ENCODE measurements around the gene CFAP74.

The CFAP74 gene

GRCh38 chr1:1971017-1971416 lies 32.6 kb downstream of the CFAP74 start:
- Histone ChIP-seq H3K4me1 (ENCODE audit: insufficient read depth, low read length) (no peaks in the 10 kb centered on the region), H3K79me2 (ENCODE audit: insufficient read depth, low read length) (no peaks in the 10 kb centered on the region), H3K4me2 (ENCODE audit: insufficient read depth, low read length) (no peak overlapping the region), H3K9me3 (ENCODE audit: insufficient read depth, low read length, severe bottlenecking) (no peaks in the 10 kb centered on the region), H3K4me3 (ENCODE audit: low read depth in 1 of 2, low read length in 2 of 2) (no peak overlapping the region), H3K9ac (ENCODE audit: low read depth, low read length) (no peak overlapping the region), H2AFZ (ENCODE audit: low read depth, low read length) (no peak overlapping the region), H4K20me1 (ENCODE audit: insufficient read depth, low read length) (no peaks in the 10 kb centered on the region; the same call in 1 of the 2 replicates), H3K27me3 (ENCODE audit: insufficient read depth, low read length, poor library complexity) (no peaks in the 10 kb centered on the region), H3K36me3 (ENCODE audit: insufficient read depth, low read length) (no peaks in the 10 kb centered on the region), H3K27ac (ENCODE audit: low read length) (no peak overlapping the region)
- TF ChIP-seq EZH2 (IDR thresholded peaks at IDR 0.05; ENCODE audit: borderline replicate concordance, low read depth, low read length, severe bottlenecking) (no peak), CTCF (IDR thresholded peaks at IDR 0.05; ENCODE audit: borderline replicate concordance, extremely low read depth, low read length, poor library complexity, severe bottlenecking) (no peak)
- ATAC-seq (ENCODE audit: insufficient read depth, low read depth) (no peak), DNase-seq (no peak)

DNA sequence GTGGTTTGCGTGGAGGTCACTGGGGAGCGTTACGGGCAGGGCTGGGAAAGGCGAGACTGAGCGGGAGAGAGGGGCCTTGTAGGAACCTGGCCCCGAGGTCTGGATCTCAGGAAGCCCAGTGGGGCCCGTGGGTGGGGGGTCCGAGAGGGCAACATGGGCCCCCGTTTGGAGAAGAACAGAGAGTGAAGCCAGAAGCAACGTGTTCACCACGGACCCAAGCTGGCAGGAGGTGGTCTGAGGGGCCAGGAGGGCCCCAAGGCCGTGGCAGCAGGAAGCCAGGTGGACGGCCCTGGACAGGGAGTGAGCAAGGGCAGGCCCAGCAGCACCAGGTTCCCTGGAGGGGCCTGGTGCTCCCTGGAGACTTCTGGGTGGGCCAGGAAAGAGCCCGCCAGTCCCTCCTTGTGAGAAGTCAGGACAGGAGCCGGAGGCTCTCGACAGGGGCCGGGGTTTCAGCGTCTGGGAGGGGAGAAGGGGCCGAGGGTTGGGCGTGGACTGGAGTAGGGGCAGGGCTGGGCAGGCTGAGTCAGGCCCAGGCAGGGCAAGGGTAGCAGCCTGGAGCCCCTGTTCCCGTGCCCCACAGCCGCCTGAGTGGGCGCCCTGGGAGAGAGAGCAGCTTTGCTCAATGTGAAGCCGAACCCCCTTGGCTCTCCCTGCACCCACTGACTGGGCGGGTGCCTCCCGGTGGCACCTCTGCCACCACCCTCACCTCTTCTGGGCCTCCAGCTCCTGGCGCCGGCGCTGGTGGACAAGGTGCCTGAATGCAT lies 33.5 kb downstream of the CFAP74 start:
- Histone ChIP-seq H3K27ac (ENCODE audit: low read length) (no peak overlapping the region), H3K27me3 (ENCODE audit: insufficient read depth, low read length, poor library complexity) (no peaks in the 10 kb centered on the region)

DNA sequence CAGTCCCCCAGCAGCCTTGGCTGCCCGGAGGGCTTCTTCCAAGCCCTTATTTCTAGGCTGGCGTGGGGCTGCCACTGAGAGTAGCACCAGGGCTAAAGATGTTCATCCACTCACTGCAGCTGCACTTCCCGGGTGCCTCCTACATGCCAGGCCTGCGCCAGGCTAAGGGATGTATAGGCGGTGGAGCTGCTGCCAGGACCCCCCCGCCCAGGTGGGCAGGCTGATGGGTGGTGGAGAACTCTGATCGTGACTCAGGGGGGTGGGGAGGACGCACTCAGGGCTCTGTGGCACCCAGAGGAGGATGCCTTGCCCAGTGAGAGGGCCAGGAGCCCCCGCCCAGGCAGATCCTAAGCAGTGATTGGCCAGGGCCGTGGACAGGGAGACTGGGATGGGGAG lies 34.1 kb downstream of the CFAP74 start:
- no peak for ATAC-seq (ENCODE audit: insufficient read depth, low read depth)
- no peaks in the 10 kb centered on the region; the same call in 1 of the 2 replicates for H4K20me1 ChIP-seq (ENCODE audit: insufficient read depth, low read length)
- no peak for DNase-seq
- no peak overlapping the region for H3K4me3 ChIP-seq (ENCODE audit: low read depth in 1 of 2, low read length in 2 of 2)
- H2AFZ ChIP-seq (ENCODE audit: low read depth, low read length): no peak overlapping the region
- H3K27me3 ChIP-seq (ENCODE audit: insufficient read depth, low read length, poor library complexity): no peaks in the 10 kb centered on the region
- no peak for TF ChIP-seq EZH2 (IDR thresholded peaks at IDR 0.05; ENCODE audit: borderline replicate concordance, low read depth, low read length, severe bottlenecking)
- TF ChIP-seq CTCF (IDR thresholded peaks at IDR 0.05; ENCODE audit: borderline replicate concordance, extremely low read depth, low read length, poor library complexity, severe bottlenecking): no peak
- no peaks in the 10 kb centered on the region for H3K36me3 ChIP-seq (ENCODE audit: insufficient read depth, low read length)
- H3K27ac ChIP-seq (ENCODE audit: low read length): no peak overlapping the region
- no peak overlapping the region for H3K4me2 ChIP-seq (ENCODE audit: insufficient read depth, low read length)
- no peaks in the 10 kb centered on the region for H3K4me1 ChIP-seq (ENCODE audit: insufficient read depth, low read length)
- H3K9me3 ChIP-seq (ENCODE audit: insufficient read depth, low read length, severe bottlenecking): no peaks in the 10 kb centered on the region
- no peaks in the 10 kb centered on the region for H3K79me2 ChIP-seq (ENCODE audit: insufficient read depth, low read length)
- no peak overlapping the region for H3K9ac ChIP-seq (ENCODE audit: low read depth, low read length)

More for the DNA sequence above, 33.5 kb downstream of the CFAP74 start:
- Histone ChIP-seq H3K4me2 (ENCODE audit: insufficient read depth, low read length) (no peak overlapping the region), H3K9me3 (ENCODE audit: insufficient read depth, low read length, severe bottlenecking) (no peaks in the 10 kb centered on the region), H3K36me3 (ENCODE audit: insufficient read depth, low read length) (no peaks in the 10 kb centered on the region), H4K20me1 (ENCODE audit: insufficient read depth, low read length) (no peaks in the 10 kb centered on the region; the same call in 1 of the 2 replicates), H2AFZ (ENCODE audit: low read depth, low read length) (no peak overlapping the region), H3K79me2 (ENCODE audit: insufficient read depth, low read length) (no peaks in the 10 kb centered on the region), H3K4me3 (ENCODE audit: low read depth in 1 of 2, low read length in 2 of 2) (no peak overlapping the region), H3K4me1 (ENCODE audit: insufficient read depth, low read length) (no peaks in the 10 kb centered on the region), H3K9ac (ENCODE audit: low read depth, low read length) (no peak overlapping the region)
- ATAC-seq (ENCODE audit: insufficient read depth, low read depth) (no peak), DNase-seq (no peak)
- TF ChIP-seq EZH2 (IDR thresholded peaks at IDR 0.05; ENCODE audit: borderline replicate concordance, low read depth, low read length, severe bottlenecking): no peak
- TF ChIP-seq CTCF (IDR thresholded peaks at IDR 0.05; ENCODE audit: borderline replicate concordance, extremely low read depth, low read length, poor library complexity, severe bottlenecking): no peak

Data from DND-41 (cell line).